Activated CD8-positive, alpha-beta T cell treated with anti-CD3 and anti-CD28 coated beads, Interleukin-2, amount 10 ng/mL, durations not matched to agents 7 days and 5 days (primary cell): ENCODE measurements around the gene GPC6. TPM values are rescaled to one million over a fixed set of nuclear protein-coding genes. Genes with fewer than 3 reads are reported as not detected.
"Not testable (repeated sequence)": the region's sequence is repeated elsewhere in the genome, so short reads cannot be mapped to it uniquely, and the experiment has no call there.

ENCODE experiments used
- ATAC-seq: fragments of 150-1000 bp; cut with Tn5 transposase; one replicate; pipeline ENCODE4 v1.10.0; 2021; ENCODE audit warnings: moderate library complexity
- CTCF ChIA-PET: fragments of 350-600 bp; sonication (Branson Sonifier 250); formaldehyde crosslinking; loops from one replicate; lab custom pipeline; 2021; ENCODE audit warnings: antibody characterized with exemption; lab: Charles Lee
- POLR2A ChIA-PET: fragments of 350-600 bp; sonication (Branson Sonifier 250); formaldehyde crosslinking; loops from one replicate; lab custom pipeline; 2021; ENCODE audit warnings: antibody characterized with exemption; lab: Charles Lee
- DNase-seq: peaks from one replicate; pipeline ENCODE4 v3.0.0-alpha.2; 2020
- H3K27ac Mint-ChIP-seq: one replicate; pipeline ENCODE4 v1.8.0; 2021; ENCODE audit warnings: mild to moderate bottlenecking, mixed read lengths
- H3K27me3 Mint-ChIP-seq: one replicate; pipeline ENCODE4 v1.8.0; 2021; ENCODE audit warnings: low read depth, mixed read lengths
- H3K36me3 Mint-ChIP-seq: one replicate; pipeline ENCODE4 v1.8.0; 2021; ENCODE audit warnings: low read depth, mixed read lengths
- H3K4me1 Mint-ChIP-seq: one replicate; pipeline ENCODE4 v1.8.0; 2021; ENCODE audit warnings: low read depth, mixed read lengths
- H3K4me3 Mint-ChIP-seq: one replicate; pipeline ENCODE4 v1.8.0; 2021; ENCODE audit warnings: mild to moderate bottlenecking, mixed read lengths
- H3K9me3 Mint-ChIP-seq: one replicate; pipeline ENCODE4 v1.8.0; 2022; ENCODE audit warnings: mixed read lengths; ENCODE audit not compliant: insufficient read depth
- total RNA-seq, 2 experiments: library from RNA; stranded (reverse); gene quantifications; one replicate each; pipeline ENCODE4 v1.2.3, GENCODE V29; 2021

The GPC6 gene
- total RNA-seq, 2 experiments from 2014 or later: not detected

DNA sequence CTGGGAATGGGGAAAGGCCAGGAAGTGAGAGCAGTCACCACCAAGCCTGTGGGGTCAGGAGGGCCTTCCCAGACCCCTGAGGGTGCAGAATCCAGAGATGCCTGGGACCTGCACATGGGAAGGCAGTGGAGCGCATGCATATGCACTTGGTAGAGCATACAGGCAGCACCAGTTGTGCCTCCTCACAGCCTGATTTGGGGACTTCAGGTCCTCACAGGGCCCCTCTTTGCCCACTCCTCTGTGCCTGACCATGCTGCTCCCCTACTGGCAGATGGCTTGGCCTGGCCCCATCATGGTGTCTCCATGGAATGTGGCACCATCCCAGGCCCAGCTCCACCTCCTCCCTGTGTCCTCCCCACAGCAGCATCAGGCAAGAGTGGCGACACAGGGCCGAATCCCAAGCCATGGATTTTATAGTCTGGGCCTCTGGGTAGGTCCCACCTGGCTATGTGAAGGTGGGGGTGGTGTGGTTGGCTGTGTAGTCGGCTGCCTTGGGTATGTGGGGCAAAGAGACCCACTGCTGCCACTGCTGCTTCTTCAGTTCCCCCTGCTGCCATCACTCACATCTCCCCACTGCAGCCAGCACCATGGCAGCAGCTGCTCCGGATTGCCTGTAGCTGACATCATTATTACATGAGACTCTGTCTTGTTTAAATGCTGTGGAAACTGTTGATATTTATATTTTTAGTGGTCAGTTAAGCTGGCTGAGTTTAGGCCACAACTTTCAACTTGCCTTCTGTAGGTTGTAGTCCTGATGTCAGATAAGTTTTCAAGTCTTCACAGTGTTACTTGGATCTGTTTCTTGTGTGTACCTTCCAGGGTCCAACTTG lies 247.0 kb downstream of the GPC6 start:
- no peak overlapping the region for H3K4me3 Mint-ChIP-seq
- no peaks in the 10 kb centered on the region for H3K36me3 Mint-ChIP-seq
- CTCF ChIA-PET: no interaction called here
- H3K9me3 Mint-ChIP-seq: no peaks in the 10 kb centered on the region
- POLR2A ChIA-PET: no interaction called here
- DNase-seq: no peak
- no peaks in the 10 kb centered on the region for H3K4me1 Mint-ChIP-seq
- ATAC-seq: no peak
- no peak overlapping the region for H3K27ac Mint-ChIP-seq
- H3K27me3 Mint-ChIP-seq: no peaks in the 10 kb centered on the region

DNA sequence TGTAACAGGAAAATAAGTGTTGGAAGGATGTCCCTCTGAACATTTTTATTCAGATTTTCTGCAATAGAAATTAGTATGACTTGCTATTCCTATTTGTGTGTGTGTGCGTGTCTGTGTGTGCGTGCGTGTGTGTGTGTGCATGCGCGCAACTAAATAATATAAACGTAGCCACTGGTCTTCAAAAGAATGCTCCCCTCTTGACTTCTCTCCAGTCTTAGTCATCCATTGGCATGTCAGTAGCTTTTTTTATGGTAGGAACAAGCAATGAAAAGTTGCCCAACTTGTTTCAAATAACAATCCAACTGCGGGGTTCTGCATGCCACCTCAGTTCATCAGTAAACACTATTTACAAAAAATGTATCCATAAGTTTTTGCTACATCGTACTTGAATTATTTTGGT lies 249.6 kb downstream of the GPC6 start:
- no peaks in the 10 kb centered on the region for H3K36me3 Mint-ChIP-seq
- H3K9me3 Mint-ChIP-seq: no peaks in the 10 kb centered on the region
- no peaks in the 10 kb centered on the region for H3K4me1 Mint-ChIP-seq
- DNase-seq: no peak
- H3K27me3 Mint-ChIP-seq: no peaks in the 10 kb centered on the region
- ChIA-PET CTCF (no interaction called here), POLR2A (no interaction called here)
- ATAC-seq: no peak
- H3K4me3 Mint-ChIP-seq: no peak overlapping the region
- H3K27ac Mint-ChIP-seq: no peak overlapping the region

DNA sequence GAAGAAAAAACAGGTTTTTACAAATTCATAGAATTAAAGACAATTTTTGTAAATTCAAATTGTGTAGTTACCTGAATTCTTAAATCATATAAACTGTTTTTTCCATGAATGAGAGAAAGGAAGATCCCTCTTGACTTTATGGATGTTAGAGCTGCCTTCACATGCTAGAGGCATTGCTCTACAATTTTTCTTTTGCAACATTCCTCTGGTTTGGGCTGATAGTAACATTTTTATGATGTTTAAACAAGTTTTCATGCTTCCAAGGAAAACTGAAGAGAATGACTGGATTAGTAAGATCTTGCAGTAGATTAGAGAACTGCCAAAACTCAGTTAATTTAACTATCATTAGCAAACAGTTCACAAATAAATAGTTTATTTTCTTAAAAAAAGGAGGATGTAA lies 250.6 kb downstream of the GPC6 start:
- no peaks in the 10 kb centered on the region for H3K27me3 Mint-ChIP-seq
- DNase-seq: no peak
- no peak overlapping the region for H3K4me3 Mint-ChIP-seq
- no peaks in the 10 kb centered on the region for H3K36me3 Mint-ChIP-seq
- ChIA-PET POLR2A (no interaction called here), CTCF (no interaction called here)
- H3K4me1 Mint-ChIP-seq: no peaks in the 10 kb centered on the region
- ATAC-seq: no peak
- H3K27ac Mint-ChIP-seq: no peak overlapping the region
- no peaks in the 10 kb centered on the region for H3K9me3 Mint-ChIP-seq

- Mint-ChIP-seq H3K36me3 (no peaks in the 10 kb centered on the region), H3K27ac (no peak overlapping the region), H3K4me1 (no peaks in the 10 kb centered on the region), H3K9me3 (no peaks in the 10 kb centered on the region), H3K27me3 (no peaks in the 10 kb centered on the region), H3K4me3 (no peak overlapping the region)
- DNase-seq (no peak), ATAC-seq (no peak)
- ChIA-PET POLR2A (no interaction called here), CTCF (no interaction called here)
Measured at GRCh38 chr13:93480553-93481106, 254.0 kb downstream of the GPC6 start.

GRCh38 chr13:93496117-93496516 lies 269.5 kb downstream of the GPC6 start:
- H3K27me3 Mint-ChIP-seq, DNase-seq, H3K9me3 Mint-ChIP-seq, H3K36me3 Mint-ChIP-seq, ATAC-seq, H3K27ac Mint-ChIP-seq, H3K4me3 Mint-ChIP-seq, H3K4me1 Mint-ChIP-seq, CTCF ChIA-PET, POLR2A ChIA-PET: not testable (repeated sequence)

- H3K36me3 Mint-ChIP-seq: no peaks in the 10 kb centered on the region
- DNase-seq (no peak), ATAC-seq (no peak)
- no peak overlapping the region for H3K4me3 Mint-ChIP-seq
- H3K27ac Mint-ChIP-seq: no peak overlapping the region
- no peaks in the 10 kb centered on the region for H3K27me3 Mint-ChIP-seq
- H3K4me1 Mint-ChIP-seq: no peaks in the 10 kb centered on the region
- POLR2A ChIA-PET: no interaction called here
- no peaks in the 10 kb centered on the region for H3K9me3 Mint-ChIP-seq
- CTCF ChIA-PET: no interaction called here
Measured at GRCh38 chr13:93496985-93497673, 270.5 kb downstream of the GPC6 start.

- ATAC-seq (no peak), DNase-seq (no peak)
- no peaks in the 10 kb centered on the region for H3K27me3 Mint-ChIP-seq
- H3K27ac Mint-ChIP-seq: no peak overlapping the region
- ChIA-PET POLR2A (no interaction called here), CTCF (no interaction called here)
- H3K4me1 Mint-ChIP-seq: no peaks in the 10 kb centered on the region
- no peaks in the 10 kb centered on the region for H3K9me3 Mint-ChIP-seq
- H3K4me3 Mint-ChIP-seq: no peak overlapping the region
- H3K36me3 Mint-ChIP-seq: no peaks in the 10 kb centered on the region
Measured at GRCh38 chr13:93499991-93500390, 273.4 kb downstream of the GPC6 start.

- no peak overlapping the region for H3K4me3 Mint-ChIP-seq
- ChIA-PET CTCF (no interaction called here), POLR2A (no interaction called here)
- no peaks in the 10 kb centered on the region for H3K36me3 Mint-ChIP-seq
- no peak for DNase-seq
- no peak overlapping the region for H3K27ac Mint-ChIP-seq
- H3K27me3 Mint-ChIP-seq: no peaks in the 10 kb centered on the region
- peaks cover under 1% of the 10 kb centered on the region for H3K9me3 Mint-ChIP-seq
- ATAC-seq: no peak
- H3K4me1 Mint-ChIP-seq: no peaks in the 10 kb centered on the region
Measured at GRCh38 chr13:93502071-93502470, 275.5 kb downstream of the GPC6 start.

GRCh38 chr13:93502987-93503615 lies 276.5 kb downstream of the GPC6 start:
- POLR2A ChIA-PET: no interaction called here
- Mint-ChIP-seq H3K4me1 (no peaks in the 10 kb centered on the region), H3K36me3 (no peaks in the 10 kb centered on the region), H3K4me3 (no peak overlapping the region), H3K27ac (no peak overlapping the region), H3K27me3 (no peaks in the 10 kb centered on the region), H3K9me3 (peaks cover 5% of the 10 kb centered on the region)
- no peak for ATAC-seq
- DNase-seq: no peak
- CTCF ChIA-PET: no interaction called here

DNA sequence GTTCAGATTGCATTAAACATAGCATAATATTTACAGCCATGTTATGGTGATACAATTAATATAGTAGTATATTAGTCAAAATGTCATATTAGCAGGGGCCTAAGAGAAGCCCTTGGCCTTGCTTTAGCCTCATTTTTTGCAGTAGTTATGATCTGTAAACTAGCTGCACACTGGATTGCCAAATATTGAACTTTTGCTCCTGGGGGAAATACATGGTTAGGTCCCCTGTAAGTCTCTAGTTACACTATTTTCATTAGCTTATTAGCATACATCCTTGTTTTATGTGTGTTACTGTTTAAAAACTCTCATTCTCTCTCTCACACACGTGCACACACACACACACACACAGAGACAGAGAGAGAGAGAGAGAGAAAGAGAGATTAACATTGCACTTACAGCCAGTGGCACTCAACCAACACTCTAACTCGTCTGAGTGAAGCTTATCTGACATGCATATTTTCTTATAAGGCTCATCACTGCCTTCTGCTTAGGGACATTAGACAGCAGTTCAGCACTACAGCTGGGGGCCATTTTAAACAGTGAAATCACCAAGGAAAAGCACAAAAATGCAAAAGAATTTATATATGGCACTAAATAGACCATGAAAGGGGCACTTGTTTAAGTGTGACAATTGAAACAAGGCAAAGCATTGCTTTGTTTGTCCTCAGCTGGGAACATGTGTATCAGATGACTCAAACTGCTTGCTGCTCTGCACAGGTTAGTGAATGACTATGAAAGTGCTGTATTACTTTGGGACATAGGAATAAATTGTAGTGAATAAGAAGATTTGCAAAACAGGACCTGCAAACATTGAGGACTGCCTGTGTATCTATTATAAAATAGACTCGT lies 278.7 kb downstream of the GPC6 start:
- Mint-ChIP-seq H3K27me3 (no peaks in the 10 kb centered on the region), H3K27ac (no peak overlapping the region), H3K4me1 (no peaks in the 10 kb centered on the region), H3K9me3 (peaks cover 5% of the 10 kb centered on the region), H3K4me3 (no peak overlapping the region), H3K36me3 (no peaks in the 10 kb centered on the region)
- POLR2A ChIA-PET: no interaction called here
- ATAC-seq (no peak), DNase-seq (no peak)
- CTCF ChIA-PET: no interaction called here

- Mint-ChIP-seq H3K36me3 (no peaks in the 10 kb centered on the region), H3K4me3 (no peak overlapping the region), H3K27me3 (no peaks in the 10 kb centered on the region), H3K27ac (no peak overlapping the region), H3K9me3 (peaks cover 5% of the 10 kb centered on the region), H3K4me1 (no peaks in the 10 kb centered on the region)
- DNase-seq (no peak), ATAC-seq (no peak)
- POLR2A ChIA-PET: no interaction called here
- CTCF ChIA-PET: no interaction called here
Measured at GRCh38 chr13:93511011-93511410, 284.4 kb downstream of the GPC6 start.
